NCI-H2227 treated with DMSO at 0.1 percent for 48 hours (cell line): Measurements from ENCODE around the gene LIX1L.

Experiments used
- DNase-seq: peaks from one replicate; lab custom pipeline; 2025; lab: John Stamatoyannopoulos, UW

Gene LIX1L

DNA sequence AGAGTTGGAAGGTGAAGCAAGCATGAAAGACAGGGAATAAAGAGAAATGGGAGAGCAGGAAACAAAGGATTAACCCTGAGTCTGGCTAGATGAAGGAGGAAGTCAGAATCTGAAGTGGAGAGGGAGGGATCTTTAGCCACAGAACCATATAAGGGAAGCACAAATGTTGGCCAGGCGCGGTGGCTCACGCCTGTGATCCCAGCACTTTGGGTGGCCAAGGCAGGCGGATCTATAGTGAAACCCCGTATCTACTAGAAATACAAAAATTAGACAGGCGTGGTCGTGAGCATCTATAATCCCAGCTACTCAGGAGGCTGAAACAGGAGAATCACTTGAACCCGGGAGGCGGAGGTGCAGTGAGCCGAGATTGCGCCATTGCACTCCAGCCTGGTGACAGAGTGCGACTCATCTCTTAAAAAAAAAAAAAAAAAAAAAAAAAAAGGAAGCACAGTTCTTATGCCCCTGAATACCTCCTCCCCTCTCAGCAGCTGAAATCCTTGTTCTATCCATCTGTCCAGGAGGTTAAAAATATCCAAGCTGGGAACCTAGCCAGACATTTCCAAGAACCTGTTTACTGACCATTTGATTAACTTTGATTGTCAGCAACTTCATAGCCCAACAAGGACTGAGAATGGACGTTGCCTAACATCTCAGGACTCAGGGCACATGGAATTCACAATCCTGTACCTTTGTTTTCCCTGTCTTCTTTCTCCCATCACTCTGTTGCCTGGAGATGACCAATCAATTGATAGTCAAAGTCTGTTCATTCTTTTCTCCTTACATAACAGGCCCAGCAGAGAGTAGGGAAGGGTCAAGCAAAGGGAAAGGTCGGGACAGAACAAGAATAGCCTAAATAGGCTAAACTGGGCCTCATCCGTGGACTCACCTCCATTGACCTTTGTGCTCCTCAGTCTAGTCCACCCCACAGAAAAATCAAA, 28.0 kb upstream of the LIX1L start:
- DNase-seq: no peak

DNA sequence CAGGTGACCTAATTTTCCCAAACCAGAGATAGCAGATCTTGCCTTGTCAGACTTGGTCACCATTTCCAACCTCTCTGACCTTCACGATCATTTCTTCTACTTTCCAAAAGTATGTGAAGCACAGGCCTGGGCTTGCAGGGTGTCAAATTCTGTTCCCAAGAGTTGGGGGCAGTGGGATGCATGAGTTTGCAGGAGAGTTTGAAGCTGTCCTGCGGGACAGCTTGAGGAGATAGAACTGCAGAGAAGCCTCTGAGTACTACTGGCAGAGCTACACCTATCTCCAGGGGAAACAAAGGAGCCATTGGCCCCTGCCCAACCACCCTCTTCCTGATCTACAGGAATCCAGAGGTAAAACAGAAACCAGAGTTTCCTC, 27.3 kb upstream of the LIX1L start:
- no peak for DNase-seq

DNA sequence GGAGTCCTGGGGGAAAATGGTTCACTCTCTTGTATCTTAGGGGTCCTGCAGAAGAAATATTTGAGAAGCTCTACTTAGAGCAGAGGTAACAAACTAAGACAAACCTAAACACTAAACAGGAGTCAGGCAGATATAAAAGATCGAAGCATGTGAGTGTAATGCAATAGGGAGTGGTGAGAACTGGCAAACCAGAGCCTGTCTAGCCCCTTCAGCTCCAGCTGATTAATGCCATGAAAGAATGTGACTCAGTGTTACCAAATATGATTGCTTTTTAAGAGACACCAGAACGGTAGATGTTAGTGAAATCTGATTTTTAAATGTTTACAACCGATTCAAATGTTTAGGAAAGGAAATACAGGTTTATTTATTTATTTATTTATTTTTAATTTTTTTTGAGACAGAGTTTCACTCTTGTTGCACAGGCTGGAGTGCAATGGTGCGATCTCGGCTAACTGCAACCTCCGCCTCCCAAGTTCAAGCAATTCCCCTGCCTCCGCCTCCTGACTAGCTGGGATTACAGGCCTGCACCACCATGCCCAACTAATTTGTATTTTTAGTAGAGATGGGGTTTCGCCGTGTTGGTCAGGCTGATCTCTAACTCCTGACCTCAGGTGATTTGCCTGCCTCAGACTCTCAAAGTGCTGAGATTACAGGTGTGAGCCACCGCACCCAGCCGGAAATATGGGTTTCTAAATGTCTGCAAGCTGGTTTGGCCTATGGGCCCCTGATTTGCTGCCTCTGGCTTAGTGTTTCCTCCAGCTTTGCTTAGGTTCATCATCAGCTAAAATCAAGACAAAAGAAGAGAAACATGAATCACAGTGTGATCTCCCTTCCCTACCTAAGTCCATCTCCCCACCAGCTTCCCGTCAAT, 26.4 kb upstream of the LIX1L start:
- no peak for DNase-seq

DNA sequence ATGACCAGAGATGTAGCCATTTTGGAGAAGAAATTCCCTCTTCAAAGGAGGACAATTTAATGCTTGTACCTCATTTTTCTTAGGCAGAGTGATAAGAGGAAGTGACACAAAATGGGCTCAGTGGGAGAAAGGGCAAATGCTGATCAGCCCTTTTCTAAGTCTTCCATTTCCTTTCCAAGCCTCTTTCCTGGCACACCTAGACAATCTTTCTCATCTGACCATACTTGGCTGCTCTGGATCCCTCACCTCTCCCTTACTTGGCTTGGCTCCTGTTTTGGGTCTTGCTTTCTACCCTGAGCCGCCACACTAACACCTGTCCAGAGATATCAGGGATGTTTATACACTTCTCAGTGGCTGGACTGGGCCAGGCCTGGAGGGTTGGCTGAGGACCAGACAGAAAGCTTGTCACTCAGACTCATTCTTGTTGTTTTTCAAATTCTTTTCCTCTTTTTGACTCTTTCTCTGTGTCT, 25.4 kb upstream of the LIX1L start:
- DNase-seq: no peak

DNA sequence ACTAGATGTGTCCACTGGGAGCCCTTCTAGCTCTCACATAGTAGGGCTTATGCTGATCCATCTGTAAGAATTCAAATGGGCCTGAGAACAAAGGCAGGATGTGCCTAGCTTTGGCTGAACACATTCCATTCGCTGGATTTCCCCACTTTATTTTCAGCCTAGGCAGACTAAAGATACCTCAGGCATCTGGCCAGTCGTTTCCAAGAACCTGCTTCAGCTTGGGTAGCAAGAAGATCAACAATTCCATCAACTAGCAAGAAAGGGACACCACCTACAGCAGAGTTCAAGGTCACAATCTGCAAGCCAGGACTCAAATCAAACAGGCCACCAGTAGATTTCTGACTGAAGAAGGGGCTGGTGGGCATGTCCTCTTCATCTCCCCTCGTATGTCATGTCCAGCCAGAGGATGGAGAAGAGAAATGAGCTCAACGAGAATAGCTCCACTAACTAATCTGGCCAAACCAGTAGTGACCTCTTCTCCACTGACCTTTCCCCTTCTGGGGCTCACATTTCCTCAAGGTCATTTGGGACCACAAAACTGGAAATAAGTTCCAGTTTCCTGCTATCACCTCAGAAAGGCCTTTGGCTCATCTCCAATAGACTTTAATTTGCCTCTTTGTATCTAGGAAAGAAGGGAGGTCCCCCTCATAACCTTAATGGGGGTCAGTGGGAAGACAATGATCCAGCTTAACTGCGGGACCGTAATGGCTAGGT, 24.4 kb upstream of the LIX1L start:
- no peak for DNase-seq

DNA sequence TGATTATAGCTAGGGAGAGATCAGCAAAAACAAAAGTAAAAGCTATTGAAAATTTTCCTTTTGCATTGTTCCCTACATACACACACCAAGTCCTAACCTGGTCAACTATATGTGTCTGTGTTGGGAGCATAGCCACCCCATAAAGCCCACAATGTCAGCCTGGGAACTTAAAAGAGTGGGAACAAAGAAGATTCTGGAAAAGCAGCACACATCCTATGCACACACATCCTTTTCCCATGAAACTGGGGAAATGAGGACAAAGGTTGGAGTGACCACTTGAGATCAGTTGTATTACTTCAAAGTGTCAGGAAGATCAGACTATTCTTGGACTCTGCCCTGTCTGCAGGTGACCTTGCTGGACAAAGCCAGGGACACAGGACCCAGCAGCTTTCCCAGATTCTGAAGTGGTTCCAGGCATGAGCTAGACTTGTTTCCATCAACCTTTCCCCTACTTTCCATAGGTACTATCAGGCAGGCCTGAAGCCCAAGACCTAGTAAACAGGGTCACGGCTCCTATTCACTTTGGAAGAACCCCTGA, 22.7 kb upstream of the LIX1L start:
- no peak for DNase-seq

DNA sequence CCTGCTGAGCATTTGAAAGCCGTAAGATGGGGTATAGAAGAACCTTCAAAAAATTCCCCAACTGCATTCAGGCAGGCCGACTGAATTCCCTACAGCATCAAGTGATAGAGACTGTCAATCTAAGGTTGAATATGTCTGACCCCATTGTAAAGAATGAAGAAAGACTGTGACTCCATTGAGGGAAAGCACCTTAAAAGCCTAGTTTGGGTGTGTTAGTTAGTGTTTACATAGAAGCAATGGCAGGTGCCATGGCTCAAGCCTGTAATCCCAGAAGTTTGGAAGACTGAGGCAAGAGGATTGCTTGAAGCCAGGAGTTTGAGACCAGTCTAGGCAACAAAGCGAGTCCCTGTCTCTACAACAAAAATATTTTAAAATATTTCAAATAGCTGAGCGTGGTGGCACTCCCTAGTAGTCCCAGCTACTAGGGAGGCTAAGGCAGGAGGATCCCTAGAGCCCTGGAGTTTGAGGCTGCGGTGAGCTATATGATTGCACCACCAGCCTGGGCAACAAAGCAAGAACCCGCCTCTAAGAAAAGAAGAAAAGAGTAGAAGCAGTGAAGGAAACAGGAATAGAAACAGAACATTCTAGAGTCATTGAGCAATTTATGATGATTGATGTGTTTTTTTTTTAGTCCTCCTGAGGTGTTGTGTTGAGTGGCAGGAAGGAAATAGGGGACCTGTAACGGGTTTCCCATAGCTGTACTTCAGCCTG, 22.1 kb upstream of the LIX1L start:
- peak; percentile 21 for DNase-seq

DNA sequence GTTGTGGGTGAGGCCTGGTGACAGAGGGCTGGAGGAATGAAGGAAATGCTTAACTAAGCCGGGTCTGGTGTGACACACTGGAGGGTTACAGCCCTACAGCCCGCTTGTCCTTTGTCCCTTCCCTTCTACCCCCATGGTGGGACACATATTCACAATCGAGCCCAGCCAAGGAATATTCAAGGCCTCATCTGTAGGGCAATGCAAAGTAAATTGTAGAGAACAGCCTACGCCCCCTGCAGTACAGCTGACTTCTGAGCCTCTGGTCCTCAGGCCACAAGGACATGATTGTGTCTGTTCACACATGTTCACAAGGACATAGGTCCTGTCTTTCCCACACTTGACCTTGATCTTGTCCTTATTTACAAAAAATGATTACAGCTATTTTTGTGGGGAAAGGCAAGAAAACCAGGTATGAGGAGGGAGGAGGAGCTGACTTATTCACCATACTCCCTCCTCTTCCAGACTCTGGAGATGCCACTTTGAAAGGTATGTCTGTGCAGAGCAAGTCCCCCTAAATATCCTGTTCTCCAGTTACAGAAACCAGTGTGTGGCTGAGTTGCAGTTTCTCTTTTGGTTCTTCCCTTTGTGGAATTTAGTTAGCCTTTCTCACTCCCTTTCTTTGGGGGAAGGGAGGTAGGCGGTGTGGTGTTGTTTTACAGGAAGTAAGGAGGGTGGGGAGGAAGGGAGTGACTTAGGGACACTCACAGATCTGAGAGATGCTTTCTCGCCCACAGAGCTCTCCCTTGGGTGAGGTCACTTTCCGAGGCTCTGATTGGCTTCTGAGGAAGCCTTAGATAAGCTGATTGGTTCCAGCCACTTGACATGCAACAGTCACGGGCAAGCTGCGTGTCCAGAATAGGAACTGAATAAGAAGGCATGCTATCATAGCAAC, 21.3 kb upstream of the LIX1L start:
- DNase-seq: peak; percentile 96

DNA sequence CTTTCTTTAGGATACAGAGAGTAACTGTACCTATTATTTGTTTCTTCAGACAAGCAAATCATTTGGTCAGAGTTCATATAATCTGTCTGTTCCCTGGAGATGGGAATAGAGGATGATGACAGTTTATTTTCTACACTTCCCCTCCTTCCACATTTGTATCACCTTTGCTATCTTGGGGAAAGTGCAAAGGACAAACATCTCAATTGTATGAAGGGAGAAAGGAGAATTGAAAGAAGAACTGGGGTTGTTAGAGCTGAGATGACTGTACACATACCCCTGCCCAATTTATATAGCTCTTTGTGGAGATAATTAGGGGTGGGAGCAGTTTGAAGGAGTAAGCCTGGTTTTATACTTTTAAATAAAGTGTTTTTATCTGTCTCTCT, 20.6 kb upstream of the LIX1L start:
- DNase-seq: no peak

DNA sequence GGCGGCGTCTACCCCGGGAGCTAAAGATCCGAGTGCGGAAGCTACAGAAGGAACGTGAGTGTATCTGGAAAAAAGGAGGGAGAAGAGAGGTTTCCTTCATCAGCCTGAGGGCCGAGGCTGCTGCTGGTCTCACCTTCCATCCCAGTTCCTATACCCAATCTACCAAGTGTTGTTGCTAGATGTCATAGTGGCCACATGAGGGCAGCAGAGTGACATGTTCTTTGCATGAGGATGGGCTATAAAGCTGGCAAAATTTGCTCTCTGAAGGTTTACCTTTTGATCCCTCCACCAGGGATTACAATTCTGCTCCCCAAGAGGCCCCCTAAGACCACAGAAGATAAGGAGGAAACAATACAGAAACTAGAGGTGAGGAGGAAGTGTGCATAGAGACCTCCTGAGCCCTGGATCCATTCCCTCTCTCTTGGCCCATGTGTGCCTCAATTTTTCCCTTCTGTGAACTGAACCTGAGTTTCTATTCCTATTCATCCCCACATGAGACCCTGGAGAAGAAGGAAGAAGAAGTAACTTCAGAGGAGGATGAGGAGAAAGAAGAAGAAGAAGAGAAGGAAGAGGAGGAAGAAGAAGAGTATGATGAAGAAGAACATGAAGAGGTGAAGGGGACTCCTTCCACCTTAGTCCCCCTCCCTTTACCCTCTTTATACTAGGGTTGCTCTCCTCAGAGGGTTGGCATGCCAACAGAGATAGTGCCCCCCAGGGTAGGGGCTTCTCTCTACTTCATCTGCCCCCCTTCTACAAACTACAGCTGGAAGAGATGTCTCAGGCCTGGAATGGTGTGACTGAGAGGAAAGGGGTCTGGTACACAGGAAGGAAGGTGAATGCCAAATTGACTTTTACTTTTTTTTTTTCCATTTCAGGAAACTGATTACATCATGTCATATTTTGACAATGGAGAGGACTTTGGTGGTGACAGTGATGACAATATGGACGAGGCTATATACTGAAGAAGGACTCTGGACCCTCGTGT, 20.0 kb upstream of the LIX1L start:
- DNase-seq: peak; percentile 84

DNA sequence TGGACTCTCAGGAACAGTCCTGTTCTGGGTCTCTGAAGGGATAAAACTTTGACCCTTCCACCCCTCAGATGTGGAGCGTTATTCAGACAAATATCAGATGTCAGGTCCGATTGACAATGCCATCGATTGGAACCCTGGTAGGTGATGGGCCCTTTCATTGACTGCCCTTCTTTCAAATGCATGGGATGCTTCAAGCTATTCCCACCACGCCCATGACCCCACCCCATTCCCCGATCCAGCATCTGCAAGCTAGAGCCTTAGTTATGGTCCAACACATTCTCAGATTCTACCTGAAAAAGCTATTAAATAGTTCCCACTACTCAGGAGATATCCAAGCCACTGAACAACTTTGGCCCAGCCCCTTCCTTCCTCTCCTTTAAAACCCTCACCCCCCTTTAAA, 19.2 kb upstream of the LIX1L start:
- no peak for DNase-seq

DNA sequence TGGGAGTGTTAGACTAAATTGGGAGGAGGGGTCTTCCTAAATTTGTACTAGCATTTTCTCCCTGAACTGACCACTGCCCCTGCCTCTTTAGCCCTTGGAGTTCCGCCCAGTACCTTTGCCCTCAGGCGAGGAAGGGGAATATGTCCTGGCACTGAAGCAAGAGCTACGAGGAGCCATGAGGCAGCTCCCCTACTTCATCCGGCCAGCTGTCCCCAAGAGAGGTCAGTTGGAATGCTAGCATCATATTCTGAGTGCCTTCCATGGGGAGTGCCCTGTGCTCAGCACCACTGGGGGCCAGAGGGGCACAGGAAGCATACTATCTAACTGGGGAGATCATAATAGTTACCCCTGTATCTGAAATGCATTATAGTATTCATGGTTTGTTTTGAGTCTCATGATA, 17.4 kb upstream of the LIX1L start:
- DNase-seq: no peak

DNA sequence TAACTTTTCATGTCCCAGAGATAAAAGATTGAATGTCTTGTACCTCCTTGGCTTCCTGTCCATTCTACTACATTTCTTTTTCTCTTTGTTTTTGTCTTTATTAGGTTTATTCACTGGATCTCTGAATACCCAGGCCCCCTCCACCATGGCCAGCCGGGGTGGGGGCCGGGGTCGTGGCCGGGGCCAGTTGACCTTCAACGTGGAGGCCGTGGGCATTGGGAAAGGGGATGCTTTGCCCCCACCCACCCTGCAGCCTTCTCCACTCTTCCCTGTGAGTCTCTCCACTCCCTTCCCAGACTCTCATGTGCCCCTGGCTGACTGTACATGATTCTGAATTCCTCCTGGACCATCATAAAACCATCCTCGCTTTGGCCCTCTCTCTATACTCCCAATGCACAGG, 16.9 kb upstream of the LIX1L start:
- DNase-seq: no peak

DNA sequence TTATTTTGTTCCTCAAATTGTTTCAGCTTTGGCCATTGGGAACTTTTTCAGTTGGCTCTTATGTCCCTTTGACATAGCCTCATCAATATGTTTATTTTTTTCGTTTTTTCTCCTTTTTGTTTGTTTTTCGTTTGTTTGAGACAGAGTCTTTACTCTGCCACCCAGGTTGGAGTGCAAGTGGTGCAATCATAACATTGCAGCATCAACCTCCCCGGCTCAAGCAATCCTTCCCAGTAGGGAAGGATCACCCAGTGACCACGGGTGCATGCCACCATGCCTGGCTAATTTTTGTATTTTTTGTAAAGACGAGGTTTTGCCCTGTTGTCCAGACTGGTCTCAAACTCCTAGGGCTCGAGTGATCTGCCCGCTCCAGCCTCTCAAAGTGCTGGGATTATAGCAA, 14.8 kb upstream of the LIX1L start:
- DNase-seq: no peak

DNA sequence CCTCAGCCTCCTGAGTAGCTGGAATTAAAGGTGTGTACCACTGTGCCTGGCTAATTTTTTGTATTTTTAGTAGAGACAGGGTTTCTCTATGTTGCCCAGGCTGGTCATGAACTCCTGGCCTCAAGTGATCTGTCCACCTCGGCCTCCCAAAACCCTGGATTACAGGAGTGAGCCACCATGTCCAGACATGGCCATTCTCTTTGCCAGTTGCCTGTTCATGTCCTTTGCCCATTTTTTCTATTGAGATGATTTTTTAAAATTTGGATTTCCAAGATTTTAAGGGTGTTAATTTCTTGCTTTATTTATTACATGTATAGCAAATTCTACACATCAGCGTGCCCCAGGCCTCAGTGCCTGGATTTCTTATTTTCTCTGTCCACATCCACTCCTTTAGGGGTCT, 9.5 kb upstream of the LIX1L start:
- no peak for DNase-seq

DNA sequence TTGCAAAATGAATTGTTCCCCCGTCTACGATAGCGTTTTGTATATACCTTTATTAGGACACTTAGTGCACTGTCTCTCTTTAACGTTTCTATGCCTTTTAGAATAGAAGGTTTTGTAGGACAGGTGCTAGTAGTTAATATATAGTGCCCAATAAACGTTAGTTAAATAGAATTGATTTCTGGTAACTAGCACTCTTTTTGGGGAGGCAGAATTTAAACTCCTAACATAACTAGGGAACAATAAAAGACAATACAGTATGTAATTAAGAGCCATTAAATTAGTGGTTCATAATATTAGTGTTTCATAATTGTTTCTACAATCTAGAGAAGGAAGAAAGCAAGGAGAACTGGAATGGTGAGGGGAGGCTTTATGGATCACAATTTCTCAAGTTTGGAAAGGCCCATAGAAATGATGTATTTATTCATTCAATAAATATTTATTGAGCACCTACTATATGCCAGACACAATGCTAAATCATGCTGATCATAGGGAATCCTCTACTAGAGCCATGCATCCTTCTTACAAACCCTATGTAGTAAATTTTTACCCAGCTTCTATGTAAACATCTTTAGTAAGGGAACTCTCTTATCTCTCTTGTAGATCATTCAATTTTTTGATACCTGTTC, 7.4 kb upstream of the LIX1L start:
- DNase-seq: no peak

DNA sequence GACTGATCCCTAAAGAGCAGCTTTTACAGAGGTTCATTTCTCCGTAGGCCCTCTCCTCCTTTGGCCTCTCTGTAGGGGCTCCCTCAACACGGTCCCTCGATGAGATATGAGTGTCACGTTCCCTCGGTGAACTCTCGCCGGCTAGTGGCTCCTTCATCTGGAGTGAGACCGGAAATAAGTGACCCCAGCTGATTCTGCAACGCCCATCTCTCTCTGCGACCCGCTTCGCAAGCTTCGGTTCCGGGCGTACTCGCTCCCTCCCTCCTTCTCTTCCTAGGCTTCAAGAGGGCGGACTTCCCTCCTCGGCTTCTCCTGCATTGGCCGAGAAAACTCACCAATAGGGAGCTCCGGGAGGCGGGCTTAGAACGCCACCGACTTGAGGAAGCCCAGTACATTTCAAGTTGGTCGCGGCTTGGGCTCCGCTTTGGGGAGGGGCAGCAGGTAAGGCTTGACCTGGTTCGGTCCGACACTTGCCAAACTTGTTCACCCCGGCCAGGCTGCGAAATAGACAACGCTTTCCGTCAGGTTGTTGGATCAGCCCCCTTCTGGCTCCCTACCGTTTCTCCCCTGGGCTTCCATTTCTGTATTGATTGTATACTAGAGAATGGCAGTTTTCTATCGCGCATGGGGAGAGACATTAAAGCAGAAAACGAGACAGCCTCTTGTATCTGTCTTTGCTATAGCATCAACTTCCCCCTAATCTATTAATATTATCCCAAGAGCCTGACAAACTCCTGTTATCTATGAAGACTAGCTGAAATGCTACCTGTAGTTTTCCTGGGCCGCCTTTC, 6.7 kb upstream of the LIX1L start, which contains the start of the genes ANKRD34A and POLR3GL:
ANKRD34A (minus strand) TSS at position 248 of the 791 bp plus-strand sequence. CDS start 2,816 bp downstream, outside the sequence.
POLR3GL (plus strand) TSS at position 363 of the 791 bp plus-strand sequence. CDS start 10,176 bp downstream, outside the sequence.
- DNase-seq: peak; percentile 88
